OCI-LY1 (cell line): ENCODE results near the gene LUC7L2.

ENCODE experiments used
- H2AFZ ChIP-seq: fragments of 200-600 bp; sonication (generic), shearing (Covaris generic); 2 replicates; pipeline ENCODE4 v1.6.0; 2014; ENCODE audit warnings: antibody characterized with exemption, mild to moderate bottlenecking, low read length
- H3F3A ChIP-seq: fragments of 200-600 bp; sonication (generic), shearing (Covaris generic); 2 replicates; pipeline ENCODE4 v1.6.0; 2014; ENCODE audit warnings: mild to moderate bottlenecking, antibody characterized with exemption, low read length, moderate library complexity; ENCODE audit not compliant: insufficient read depth
- H3K27ac ChIP-seq: fragments of 200-600 bp; sonication (generic); 2 replicates; pipeline ENCODE4 v1.5.1; 2014; ENCODE audit warnings: low read length, mixed run types, mild to moderate bottlenecking, low read depth; ENCODE audit not compliant: poor library complexity, severe bottlenecking
- H3K27me3 ChIP-seq: fragments of 200-600 bp; sonication (generic); 2 replicates; pipeline ENCODE4 v1.6.0; 2014; ENCODE audit warnings: antibody characterized with exemption, mild to moderate bottlenecking, low read length, moderate library complexity; ENCODE audit not compliant: insufficient read depth
- H3K36me3 ChIP-seq: fragments of 200-600 bp; sonication (generic); 2 replicates; pipeline ENCODE4 v1.6.1; 2014; ENCODE audit warnings: mild to moderate bottlenecking, antibody characterized with exemption, low read length, moderate library complexity, mixed read lengths; ENCODE audit not compliant: insufficient read depth
- H3K4me1 ChIP-seq: fragments of 200-600 bp; sonication (generic); 2 replicates; pipeline ENCODE4 v1.5.1; 2014; ENCODE audit warnings: mild to moderate bottlenecking, low read length, moderate library complexity; ENCODE audit not compliant: insufficient read depth, severe bottlenecking
- H3K4me2 ChIP-seq: fragments of 200-600 bp; sonication (generic), shearing (Covaris generic); 2 replicates; pipeline ENCODE4 v1.6.1; 2014; ENCODE audit warnings: low read length
- H3K4me3 ChIP-seq: fragments of 200-600 bp; sonication (generic); 2 replicates; pipeline ENCODE4 v1.5.1; 2014; ENCODE audit warnings: low read length, low read depth, mild to moderate bottlenecking, mixed read lengths; ENCODE audit not compliant: poor library complexity, severe bottlenecking
- H3K79me2 ChIP-seq: fragments of 200-600 bp; shearing (Covaris generic); 2 replicates; pipeline ENCODE4 v1.6.1; 2016; ENCODE audit warnings: mixed run types, low read length, mixed read lengths; ENCODE audit not compliant: insufficient read depth
- H3K9ac ChIP-seq: fragments of 200-600 bp; sonication (generic), shearing (Covaris generic); 2 replicates; pipeline ENCODE4 v1.6.1; 2014; ENCODE audit warnings: mild to moderate bottlenecking, low read length, mixed read lengths
- H3K9me2 ChIP-seq: fragments of 200-600 bp; sonication (generic), shearing (Covaris generic); 2 replicates; pipeline ENCODE4 v1.6.1; 2014; ENCODE audit warnings: low read depth, mild to moderate bottlenecking, low read length, mixed read lengths
- H3K9me3 ChIP-seq: fragments of 200-600 bp; shearing (Covaris generic); 2 replicates; pipeline ENCODE4 v1.6.1; 2014; ENCODE audit warnings: low read length, mixed read lengths
- H4K20me1 ChIP-seq: fragments of 200-600 bp; sonication (generic), shearing (Covaris generic); 2 replicates; pipeline ENCODE4 v1.6.0; 2016; ENCODE audit warnings: mild to moderate bottlenecking, low read length; ENCODE audit not compliant: insufficient read depth
- CTCF ChIP-seq: fragments of 200-600 bp; sonication (generic), shearing (Covaris generic); IDR thresholded peaks from 2 replicates; pipeline ENCODE4 v1.5.1; 2017; ENCODE audit warnings: mild to moderate bottlenecking, antibody characterized with exemption, low read length, moderate library complexity, mixed read lengths
- EZH2 ChIP-seq: fragments of 200-600 bp; sonication (generic), shearing (Covaris generic); IDR thresholded peaks from 2 replicates; pipeline ENCODE4 v1.8.0; 2017; ENCODE audit warnings: borderline replicate concordance, mixed run types, mild to moderate bottlenecking, antibody characterized with exemption, low read length, moderate library complexity, mixed read lengths

LUC7L2 gene

GRCh38 chr7:139389774-139390173, 30.1 kb downstream of the LUC7L2 start:
- Histone ChIP-seq H4K20me1 (no peaks in the 10 kb centered on the region), H3K4me1 (no peaks in the 10 kb centered on the region), H3K4me3 (no peak overlapping the region), H3K27me3 (no peaks in the 10 kb centered on the region), H3F3A (no peaks in the 10 kb centered on the region), H3K9me3 (no peaks in the 10 kb centered on the region), H3K36me3 (peaks cover 86% of the 10 kb centered on the region), H3K9me2 (no peaks in the 10 kb centered on the region), H3K9ac (no peak overlapping the region), H3K27ac (no peak overlapping the region), H2AFZ (no peak overlapping the region), H3K4me2 (no peak overlapping the region), H3K79me2 (peaks cover 52% of the 10 kb centered on the region)
- TF ChIP-seq CTCF (no peak), EZH2 (no peak)

- H3K27ac ChIP-seq = no peak overlapping the region
- no peaks in the 10 kb centered on the region for H4K20me1 ChIP-seq
- no peak for TF ChIP-seq EZH2
- TF ChIP-seq CTCF = no peak
- H3F3A ChIP-seq = no peaks in the 10 kb centered on the region
- no peaks in the 10 kb centered on the region for H3K9me3 ChIP-seq
- no peaks in the 10 kb centered on the region for H3K4me1 ChIP-seq
- peaks cover 66% of the 10 kb centered on the region for H3K79me2 ChIP-seq
- no peak overlapping the region for H2AFZ ChIP-seq
- no peaks in the 10 kb centered on the region for H3K27me3 ChIP-seq
- no peak overlapping the region for H3K4me3 ChIP-seq
- no peaks in the 10 kb centered on the region for H3K9me2 ChIP-seq
- no peak overlapping the region for H3K4me2 ChIP-seq
- peaks cover 87% of the 10 kb centered on the region for H3K36me3 ChIP-seq
- H3K9ac ChIP-seq = no peak overlapping the region
Observed at GRCh38 chr7:139393621-139394211, 34.0 kb downstream of the LUC7L2 start.

- Histone ChIP-seq H3K36me3 (peaks cover 86% of the 10 kb centered on the region), H3K9me2 (no peaks in the 10 kb centered on the region), H3K27me3 (no peaks in the 10 kb centered on the region), H3K9ac (no peak overlapping the region), H3K79me2 (peaks cover 57% of the 10 kb centered on the region), H3K4me1 (no peaks in the 10 kb centered on the region), H2AFZ (no peak overlapping the region), H3K9me3 (no peaks in the 10 kb centered on the region), H3F3A (no peaks in the 10 kb centered on the region), H4K20me1 (no peaks in the 10 kb centered on the region), H3K27ac (no peak overlapping the region), H3K4me3 (no peak overlapping the region), H3K4me2 (no peak overlapping the region)
- TF ChIP-seq CTCF = no peak
- TF ChIP-seq EZH2 = no peak
Observed at GRCh38 chr7:139394540-139394939, 34.8 kb downstream of the LUC7L2 start.
